ENCODE data around the gene SETDB2. TPM values are rescaled to one million over a fixed set of nuclear protein-coding genes. Genes with fewer than 3 reads are reported as not detected.
"Not testable (repeated sequence)": the region's sequence is repeated elsewhere in the genome, so short reads cannot be mapped to it uniquely, and the experiment has no call there.

SETDB2 gene
- polyA plus RNA-seq, 1 donor, result 30.1 TPM

DNA sequence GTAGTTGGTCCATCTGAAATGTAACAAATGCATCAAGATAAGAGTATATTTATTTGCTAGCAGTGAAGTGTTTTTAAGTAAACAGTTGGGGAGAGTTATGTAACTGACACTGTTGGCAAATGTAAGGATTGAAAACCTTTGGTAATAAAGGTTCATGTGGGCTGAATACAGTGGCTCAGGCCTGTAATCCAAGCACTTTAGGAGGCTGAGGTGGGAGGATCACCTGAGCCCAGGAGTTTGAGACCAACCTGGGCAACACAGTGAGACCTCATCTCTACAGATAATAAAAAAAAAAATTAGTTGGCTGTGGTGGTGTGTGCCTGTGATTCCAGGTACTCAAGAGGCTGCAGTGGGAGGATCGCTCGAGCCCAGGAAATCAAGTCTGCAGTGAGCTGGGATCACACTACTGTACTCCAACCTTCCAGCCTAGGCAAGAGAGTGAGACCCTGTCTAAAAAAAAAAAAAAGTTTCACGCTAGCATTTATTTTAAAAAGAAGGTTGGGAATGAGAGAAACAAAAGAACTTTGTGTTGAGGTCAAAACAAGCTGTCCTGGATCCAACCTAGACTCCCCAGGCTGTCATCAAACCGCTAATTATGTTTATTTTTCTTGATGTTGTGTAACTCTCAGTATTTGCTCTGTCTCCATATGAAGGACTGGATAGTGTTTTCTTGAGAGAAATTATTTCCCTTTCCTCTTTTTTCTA, 20.7 kb downstream of the SETDB2 start:
- DNase-seq, result no peak

DNA sequence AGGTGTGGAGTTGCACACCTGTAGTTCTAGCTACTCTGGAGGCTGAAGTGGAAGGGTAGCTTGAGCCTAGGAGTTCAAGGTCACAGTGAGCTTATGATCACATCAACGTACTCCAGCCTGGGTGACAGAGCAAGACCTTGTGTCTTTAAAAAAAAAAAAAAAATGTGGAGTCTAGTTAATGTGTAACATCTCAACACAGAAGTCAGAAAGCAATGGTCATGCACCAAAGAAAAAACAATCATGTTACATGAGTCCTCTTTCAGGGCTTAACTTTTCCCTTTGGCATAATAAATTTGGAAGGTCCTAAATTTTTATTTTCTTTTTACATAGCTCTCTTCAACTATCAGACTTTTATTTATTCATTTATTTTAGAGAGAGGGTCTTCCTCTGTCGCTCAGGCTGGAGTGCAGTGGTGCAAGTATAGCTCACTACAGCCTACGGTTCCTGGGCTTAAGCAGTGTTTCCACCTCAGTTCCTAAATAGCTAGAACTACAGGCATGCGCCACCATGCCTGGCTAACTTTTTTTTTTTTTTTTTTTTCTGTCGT, 22.3 kb downstream of the SETDB2 start:
- DNase-seq, result peak; percentile 38

DNA sequence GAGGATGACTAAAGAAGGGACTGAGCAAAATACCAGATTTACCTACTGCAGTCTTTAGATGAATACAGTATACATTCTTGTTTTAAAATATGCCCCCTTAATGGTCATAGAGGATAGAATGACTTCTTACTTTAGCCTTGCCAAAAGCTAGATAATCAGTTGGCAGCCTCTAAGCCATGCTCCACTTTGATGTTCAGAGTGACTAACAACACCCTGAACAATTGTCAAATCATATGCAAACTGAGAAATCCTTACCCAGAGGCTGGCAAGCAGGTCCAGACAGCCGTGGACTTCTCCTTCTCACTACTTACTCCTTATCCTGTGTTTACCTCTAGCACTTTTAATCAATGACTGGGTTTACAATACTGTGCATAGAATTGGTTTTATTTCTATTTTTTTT, 28.1 kb downstream of the SETDB2 start:
- no peak for DNase-seq

DNA sequence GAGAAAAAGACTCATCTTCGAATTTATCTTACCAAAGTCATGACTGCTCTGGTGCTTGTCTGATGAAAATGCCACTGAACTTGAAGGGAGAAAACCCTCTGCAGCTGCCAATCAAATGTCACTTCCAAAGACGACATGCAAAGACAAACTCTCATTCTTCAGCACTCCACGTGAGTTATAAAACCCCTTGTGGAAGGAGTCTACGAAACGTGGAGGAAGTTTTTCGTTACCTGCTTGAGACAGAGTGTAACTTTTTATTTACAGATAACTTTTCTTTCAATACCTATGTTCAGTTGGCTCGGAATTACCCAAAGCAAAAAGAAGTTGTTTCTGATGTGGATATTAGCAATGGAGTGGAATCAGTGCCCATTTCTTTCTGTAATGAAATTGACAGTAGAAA, 32.5 kb downstream of the SETDB2 start:
- DNase-seq, result no peak

DNA sequence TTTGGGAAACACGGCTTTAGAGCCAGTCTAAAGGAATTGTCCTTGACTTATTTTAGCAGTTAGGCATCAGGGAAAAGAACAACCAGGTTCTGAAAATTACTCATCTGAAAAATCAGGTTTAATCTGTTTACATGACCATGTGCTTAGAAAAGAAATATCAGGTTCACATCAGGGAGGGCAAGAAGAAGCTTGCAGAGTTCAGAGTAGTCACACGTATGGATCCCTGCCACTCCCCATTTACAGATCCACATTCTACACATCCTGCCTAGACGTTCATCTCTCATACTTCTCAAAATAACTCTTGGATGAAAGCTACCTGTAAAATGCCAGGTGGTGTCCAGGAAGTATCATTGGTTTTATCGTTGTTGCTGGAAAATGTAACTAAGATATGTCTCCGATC, 37.7 kb downstream of the SETDB2 start:
- DNase-seq, result no peak

DNA sequence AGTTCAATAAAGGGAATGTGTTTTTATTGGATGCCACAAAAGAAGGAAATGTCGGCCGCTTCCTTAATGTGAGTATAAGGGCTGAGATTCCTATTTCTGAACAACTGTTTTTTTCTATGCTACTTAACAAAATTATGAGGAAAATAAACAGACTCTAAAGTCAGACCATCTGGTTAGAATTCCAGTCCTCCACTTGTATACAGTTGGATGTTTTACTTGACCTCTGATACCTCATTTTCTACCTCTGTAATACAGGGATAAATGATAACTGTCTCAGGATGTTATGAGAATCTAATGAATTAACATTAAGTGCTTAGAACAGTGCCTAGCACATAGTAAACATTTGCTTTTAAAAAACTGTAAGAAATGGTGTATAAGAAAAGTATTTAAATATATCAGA, 44.5 kb downstream of the SETDB2 start:
- no peak for DNase-seq

DNA sequence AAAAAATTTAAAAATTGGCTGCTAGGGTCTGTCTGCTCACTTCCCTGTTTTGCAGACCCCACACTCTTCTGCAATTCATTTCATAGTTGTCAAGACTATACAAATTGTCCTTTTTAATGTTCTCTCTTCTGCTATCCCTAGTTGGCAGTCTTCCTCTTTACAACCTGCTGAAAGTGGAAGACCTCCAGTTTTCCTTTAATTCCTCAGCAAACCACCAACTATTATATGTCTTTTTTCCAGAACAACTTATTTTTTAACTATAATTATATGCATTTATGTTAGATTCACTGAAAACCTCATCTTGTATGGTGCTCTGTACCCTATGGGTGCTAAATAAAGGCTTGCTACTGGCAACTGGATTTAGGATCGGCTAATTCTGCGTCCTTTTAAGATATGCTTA, 50.6 kb downstream of the SETDB2 start:
- no peak for DNase-seq

DNA sequence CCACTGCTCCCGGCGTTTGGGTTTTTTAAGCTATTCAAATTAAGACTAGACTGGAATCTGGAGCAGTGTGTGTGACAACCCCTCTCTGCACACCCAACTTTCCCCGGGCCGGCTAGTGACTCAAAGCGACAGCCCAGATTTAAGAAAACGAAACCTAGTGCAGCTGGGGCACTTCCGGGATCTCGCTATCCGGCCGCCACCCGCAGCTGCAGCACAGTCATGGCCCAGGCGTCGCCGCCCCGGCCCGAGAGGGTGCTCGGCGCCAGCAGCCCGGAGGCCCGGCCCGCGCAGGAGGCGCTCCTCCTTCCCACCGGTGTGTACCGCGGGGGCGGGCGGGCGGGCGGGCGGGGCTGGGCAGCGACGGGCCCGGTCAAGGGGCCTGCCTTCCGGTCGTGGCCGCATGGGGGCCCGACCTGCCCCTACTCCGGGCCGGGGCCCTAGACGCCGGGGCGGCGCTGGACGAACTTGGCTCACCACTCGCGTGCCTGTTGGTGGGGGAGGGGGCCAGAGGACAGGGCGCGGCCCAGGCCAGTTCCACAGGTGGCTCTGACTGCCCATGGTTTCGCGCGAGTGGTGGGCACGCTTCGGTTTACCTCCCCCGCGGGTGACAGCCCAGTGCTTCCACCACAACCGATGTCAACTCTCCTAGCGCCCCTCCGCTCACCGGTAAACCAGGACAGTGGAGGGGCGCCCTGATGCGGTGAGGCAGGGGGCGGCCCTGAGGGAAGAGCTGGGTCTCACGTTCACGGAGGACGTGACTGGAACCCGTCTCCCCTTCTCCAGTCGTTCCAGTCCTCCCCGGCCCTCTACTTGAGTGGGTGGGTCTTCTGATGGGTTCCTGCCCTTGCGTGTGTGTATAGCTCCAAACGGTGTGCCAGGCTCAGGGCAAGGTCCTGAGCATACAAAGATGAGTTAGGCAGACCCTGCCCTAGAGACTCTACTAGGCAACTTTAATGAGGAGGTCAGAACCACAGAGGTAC, 52.0 kb downstream of the SETDB2 start, which contains the start of gene PHF11:
Gene PHF11 (plus strand): TSS at position 171 of the 980 bp plus-strand sequence. CDS start 49 bp downstream, at position 220.
- peak; percentile 52 for DNase-seq

DNA sequence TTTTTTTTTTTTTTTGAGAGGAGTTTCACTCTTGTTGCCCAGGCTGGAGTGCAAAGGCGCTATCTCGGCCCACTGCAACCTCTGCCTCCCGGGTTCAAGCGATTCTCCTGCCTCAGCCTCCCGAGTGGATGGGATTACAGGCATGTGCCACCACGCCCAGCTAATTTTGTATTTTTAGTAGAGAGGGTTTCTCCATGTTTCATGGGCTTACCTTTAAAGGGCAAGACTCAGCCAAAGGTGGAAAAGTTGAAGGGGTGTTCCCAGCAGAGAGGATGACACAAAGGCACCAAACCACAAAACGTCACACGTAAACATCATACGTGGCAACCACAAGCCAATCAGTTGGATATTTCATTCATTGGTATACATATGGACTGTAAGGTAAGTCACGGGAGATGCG, 52.8 kb downstream of the SETDB2 start:
- DNase-seq, result not testable (repeated sequence)

DNA sequence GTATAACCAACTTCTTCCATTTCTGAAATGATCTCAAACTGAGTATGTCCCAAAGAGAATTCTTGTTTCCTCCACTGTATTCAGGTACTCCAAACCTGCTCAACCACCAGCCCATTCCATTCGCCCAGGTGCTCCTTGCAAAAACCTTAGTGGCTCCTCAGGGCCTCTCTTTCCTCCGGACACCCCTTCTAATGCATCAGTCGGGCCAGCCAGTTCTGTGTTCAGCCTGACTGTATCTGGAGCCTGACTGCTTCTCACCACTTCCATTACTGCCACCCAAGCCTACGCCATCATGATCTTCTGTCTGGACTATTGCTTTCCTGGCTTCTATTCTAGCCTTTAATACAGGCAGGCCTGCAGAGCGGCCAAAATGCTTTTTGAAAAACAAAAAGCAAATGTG, 53.2 kb downstream of the SETDB2 start:
- DNase-seq, result no peak

DNA sequence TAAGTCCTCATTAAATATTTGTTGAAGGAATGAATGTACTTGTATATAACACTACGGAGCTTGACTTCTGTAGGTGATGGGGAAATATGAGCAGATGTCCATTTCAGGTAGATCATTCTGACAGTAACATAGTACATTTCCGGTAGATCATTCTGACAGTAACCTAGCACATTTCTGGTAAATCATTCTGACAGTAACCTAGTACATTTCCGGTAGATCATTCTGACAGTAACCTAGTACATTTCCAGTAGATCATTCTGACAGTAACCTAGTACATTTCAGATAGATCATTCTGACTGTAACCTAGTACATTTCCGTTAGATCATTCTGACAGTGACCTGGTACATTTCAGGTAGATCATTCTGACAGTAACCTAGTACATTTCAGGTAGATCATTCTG, 54.1 kb downstream of the SETDB2 start:
- no peak for DNase-seq

DNA sequence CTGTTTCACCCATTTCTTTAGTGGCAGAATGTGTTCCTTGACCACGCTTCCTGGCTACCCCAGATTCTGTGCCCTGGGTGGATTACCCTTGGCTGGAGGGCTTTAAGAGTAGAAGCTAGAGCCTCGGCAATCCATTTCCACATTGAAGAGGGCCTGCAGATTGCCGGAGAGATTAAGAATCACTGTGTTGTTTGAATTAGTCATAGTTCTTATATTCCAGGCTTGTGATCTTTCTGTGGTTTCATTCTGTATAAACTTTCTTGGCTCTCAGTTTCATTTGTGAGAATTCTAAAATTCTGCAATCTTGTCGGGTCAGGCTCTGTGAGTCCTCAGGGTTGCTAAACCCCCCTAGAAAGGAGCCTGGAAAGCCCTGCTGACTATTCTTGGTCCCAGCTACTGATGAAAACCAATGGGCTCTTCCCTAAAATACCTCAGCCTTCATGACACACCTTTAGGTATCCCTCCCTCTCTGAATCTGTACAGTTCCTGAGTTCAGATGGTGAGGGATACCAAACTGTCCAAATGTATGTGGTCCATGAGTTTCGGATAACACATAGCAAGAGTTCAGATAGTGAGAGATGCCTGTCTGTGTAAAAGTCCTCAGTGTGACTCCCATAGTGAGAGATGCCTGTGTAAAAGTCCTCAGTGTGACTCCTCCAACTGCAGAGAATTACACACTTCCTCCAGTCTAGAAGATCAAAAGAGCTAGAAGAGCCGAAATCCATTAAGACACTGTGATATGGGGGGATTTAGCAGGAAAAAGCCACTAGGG, 56.0 kb downstream of the SETDB2 start:
- no peak for DNase-seq

DNA sequence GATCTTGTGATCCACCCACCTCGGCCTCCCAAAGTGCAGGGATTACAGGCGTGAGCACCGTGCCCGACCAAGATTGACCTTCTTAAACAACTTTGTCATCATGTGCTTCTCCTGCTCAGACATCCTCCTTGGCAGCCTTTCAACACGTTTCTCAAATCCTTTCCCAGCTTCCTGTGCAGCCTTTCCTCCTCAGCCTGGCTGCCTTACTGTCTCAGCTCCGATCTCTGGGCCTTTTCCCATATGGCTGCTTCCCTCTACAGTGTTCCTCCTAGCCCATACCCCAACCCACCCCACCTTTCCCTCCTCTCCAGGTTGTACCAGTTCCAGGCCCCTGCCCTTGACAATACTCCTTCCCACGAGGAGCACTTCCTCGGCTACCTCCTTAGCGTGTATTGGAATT, 58.9 kb downstream of the SETDB2 start:
- no peak for DNase-seq

DNA sequence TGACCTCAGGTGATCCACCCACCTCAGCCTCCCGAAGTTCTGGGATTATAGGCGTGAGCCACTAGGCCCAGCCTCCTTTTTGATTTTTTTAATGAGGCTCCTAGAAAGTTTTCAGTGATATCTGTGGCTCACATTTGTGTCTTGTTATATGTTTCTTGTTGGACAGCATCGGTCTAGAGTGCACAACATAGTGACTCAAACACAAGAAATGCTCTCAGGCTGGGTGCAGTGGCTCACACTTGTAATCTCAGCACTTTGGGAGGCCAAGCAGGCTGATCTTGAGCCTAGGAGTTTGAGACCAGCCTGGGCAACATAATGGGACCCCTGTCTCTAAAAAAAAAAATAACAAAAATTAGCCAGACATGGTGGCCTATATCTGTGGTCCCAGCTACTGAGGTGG, 59.9 kb downstream of the SETDB2 start:
- no peak for DNase-seq

DNA sequence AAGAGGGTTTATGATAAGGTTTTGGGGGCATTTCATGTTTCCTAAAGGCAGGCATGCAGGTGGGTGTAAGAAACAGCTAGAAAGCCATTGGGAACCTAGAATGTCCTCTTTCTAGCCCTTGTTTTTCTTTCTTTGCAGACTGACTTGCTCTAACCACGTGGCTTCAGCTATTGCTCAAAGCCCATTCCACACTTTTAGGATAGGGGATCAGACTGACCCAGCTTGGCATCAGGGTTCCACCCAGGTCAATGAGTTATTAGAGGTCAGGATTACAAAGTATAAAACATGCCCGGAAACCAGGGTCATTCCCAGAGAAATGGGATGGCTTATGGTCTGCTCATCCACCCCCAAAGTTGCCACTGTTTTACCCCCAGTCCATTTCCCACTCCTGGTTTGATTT, 68.5 kb downstream of the SETDB2 start:
- DNase-seq, result no peak

DNA sequence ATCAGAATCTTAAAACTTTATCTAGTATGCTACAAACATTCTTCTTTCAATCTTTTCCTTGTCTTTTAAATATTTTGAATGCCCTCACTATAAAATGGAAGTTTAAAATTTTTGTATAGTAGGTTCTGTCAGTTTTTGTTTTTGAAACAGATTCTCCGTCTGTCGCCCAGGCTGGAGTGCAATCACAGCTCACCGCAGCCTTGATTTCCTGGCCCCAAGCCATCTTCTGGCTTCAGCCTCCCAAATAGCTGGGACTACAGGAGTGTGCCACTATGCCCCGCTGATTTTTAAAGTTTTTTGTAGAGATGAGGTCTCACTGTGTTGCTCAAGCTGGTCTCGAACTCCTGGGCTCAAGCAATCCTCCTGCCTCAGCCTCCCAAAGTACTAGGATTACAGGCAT, 72.4 kb downstream of the SETDB2 start:
- DNase-seq, result no peak

DNA sequence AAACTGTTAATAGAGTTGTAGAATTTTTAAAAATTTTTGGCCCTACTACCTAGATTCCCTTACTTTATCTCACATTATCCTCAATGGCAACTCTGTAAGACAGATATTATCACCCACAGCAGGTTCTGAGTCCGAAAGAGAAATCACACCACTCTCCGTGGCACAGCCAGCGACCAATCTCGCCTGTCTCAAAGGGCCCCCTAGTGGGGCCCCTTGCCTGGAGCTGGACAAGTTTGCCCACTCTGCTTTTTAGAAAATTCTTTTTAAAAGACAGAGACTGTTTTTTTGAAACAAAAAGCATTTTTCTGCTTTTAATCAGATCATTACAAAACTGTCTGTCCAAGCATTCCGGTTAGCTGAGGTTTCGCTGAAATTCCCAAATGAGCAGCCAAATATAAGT, 73.4 kb downstream of the SETDB2 start:
- DNase-seq, result no peak

DNA sequence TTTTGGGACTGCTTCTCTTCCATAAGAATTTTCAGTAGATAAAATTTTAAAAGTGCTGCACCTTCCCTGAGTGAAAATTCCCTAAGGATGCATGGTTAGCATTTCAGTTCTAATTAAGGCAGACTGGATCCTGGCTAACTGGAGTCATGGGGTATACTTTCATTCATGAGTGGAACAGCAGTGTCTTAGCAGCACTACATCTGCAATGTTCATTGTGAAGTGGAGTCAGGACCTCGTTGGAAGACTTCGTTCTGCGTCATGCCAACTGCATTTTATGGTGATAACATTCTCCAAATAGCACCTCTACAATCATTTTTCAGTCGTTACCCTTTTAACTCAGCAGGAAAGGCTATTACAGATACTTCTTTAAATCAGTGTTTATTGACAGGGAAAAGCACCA, 77.2 kb downstream of the SETDB2 start:
- no peak for DNase-seq

DNA sequence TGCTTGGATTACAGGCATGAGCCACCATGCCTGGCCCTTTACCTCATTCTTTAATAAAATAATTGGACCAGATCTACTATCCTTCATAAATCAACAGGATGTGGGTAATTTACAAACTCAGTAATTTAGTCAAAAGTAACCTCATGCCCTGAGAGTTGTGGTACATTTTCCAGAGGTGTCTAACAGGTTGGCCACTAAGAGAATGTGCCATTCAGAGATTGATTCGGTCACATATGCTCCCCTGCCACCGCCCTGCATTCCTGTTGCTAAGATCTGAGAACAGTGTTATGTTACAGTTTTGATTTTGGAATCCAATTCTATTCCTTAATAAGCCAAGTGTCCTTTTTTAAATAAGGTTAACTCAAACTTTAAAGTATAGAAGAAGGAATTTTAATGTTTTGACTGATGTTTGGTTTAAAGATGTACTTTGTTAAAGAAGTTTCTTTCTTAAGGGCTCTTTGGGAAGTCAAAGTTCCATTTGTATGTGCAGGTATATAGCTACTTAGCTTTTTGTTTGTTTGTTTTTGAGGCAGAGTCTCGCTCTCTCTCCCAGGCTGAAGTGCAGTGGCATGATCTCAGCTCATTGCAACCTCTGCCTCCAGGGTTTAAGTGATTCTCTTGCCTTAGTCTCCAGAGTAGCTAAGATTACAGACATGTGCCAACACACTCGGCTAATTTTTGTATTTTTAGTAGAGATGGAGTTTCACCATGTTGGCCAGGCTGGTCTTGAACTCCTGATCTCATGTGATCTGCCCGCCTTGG, 80.8 kb downstream of the SETDB2 start:
- DNase-seq, result no peak

DNA sequence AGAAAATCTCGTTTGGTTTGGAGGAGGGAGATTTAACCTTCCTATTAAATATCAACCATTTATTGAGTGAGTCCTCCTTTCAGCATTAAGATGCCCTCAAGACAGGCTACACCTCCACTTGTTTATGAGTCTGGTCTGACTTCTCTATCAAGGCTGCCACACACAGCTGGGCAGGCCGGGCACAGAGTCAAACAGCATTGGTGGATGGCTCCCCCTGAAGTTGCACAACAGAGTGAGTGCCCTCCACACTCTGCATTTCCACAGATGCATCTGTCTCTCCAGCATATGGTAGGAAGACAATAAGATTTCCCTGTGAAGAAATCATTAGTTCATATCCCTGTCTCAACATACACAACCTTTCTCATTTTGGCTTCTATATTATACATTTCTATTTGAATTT, 83.0 kb downstream of the SETDB2 start:
- DNase-seq, result no peak

DNA sequence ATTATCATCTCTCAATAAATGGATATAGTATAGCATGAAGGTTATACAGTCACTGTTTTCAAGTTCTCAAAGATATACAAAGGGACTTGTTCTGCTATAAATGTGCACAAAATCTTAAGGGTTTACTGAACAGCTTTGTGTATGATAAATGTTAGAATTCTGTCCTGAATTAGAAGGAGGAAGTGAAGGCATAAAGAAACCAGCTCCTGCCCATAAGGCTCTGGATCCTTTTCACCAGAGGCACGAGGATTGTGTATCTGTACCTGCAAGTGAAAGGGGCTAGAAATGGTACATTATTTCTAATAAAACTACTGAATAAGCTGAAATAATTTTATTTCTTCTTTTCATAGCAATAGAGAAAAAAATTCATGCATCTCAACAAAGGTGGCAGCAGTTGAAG, 84.1 kb downstream of the SETDB2 start:
- no peak for DNase-seq
